ENCODE results near the gene GRHL3. TPM values are rescaled to one million over a fixed set of nuclear protein-coding genes. Genes with fewer than 3 reads are reported as not detected.

GRHL3 gene
- total and polyA plus RNA-seq, 4 donors, result 0.07 to 0.09 (median 0.09) TPM

DNA sequence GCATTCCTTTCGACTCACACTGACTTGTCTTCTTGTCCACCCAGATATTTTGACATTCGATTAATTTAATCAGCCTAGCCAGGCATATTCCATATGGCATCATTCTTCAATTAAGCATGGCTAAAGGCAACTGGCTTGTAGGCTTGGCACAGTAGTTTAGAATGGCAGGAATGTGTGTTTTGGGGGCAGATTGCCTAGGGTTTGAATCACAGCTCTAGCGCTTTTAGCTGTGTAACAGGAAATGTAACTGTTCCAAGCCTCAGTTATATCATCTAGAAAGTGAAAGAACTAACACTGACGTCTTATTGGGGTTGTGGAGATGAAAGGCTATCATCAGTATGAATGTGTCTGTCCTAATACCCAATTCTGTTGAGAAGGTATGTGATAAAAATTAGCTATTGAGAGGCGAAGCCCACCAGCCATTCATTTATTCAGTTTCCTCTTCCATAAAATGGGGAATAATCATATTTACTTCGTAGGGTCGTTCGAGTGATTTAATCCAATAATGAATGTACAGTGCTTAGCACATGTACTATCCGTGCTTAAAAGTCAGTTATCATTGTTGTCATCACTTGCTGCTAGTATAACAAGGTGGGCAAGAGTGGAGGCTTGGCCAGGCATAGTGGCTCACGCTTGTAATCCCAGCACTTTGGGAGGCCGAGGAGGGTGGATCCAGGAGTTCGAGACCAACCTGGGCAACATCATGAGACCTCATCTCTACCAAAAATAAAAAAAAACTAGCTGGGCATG, 41.6 kb upstream of the GRHL3 start:
- TF ChIP-seq NR2F2 (IDR thresholded peaks at IDR 0.05) (no peak), MAX (IDR thresholded peaks at IDR 0.05) (no peak), EGR1 (IDR thresholded peaks at IDR 0.05; ENCODE audit: low read depth in 2 of 2) (no peak), SP1 (IDR thresholded peaks at IDR 0.05) (no peak)
- Histone ChIP-seq H3K9ac (ENCODE audit: low read depth in 1 of 2, low read length in 2 of 2) (no peak overlapping the region), H3K4me3 (ENCODE audit: low read depth in 1 of 3, low read length in 3 of 3) (no peak overlapping the region), H3K36me3 (ENCODE audit: control insufficient read depth in 4 of 4, insufficient read depth in 3 of 4, low read depth in 1 of 4, low read length in 3 of 4) (no peaks in the 10 kb centered on the region), H3K27ac (ENCODE audit: low read depth in 1 of 2, low read length in 2 of 2) (no peak overlapping the region), H3K9me3 (ENCODE audit: control insufficient read depth in 4 of 4, low read length in 3 of 4) (no peaks in the 10 kb centered on the region), H3K27me3 (ENCODE audit: control insufficient read depth in 4 of 4, insufficient read depth in 4 of 4, low read length in 3 of 4) (no peaks in the 10 kb centered on the region), H3K4me1 (ENCODE audit: control insufficient read depth in 4 of 4, insufficient read depth in 4 of 4, low read length in 3 of 4) (peaks cover 0 to 10% (median 3%) of the 10 kb centered on the region in 4 donors)
- DNase-seq (ENCODE audit: low spot score), result no peak
- WGBS, result 77% methylated on average over 12 of the region's 12 CpGs

GRCh38 chr1:24278726-24279125, 40.4 kb upstream of the GRHL3 start:
- H3K27me3 ChIP-seq (ENCODE audit: control insufficient read depth in 4 of 4, insufficient read depth in 4 of 4, low read length in 3 of 4), result no peaks in the 10 kb centered on the region
- H3K27ac ChIP-seq (ENCODE audit: low read depth in 1 of 2, low read length in 2 of 2), result no peak overlapping the region
- TF ChIP-seq, protein P1, sequence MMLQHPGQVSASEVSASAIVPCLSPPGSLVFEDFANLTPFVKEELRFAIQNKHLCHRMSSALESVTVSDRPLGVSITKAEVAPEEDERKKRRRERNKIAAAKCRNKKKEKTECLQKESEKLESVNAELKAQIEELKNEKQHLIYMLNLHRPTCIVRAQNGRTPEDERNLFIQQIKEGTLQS (IDR thresholded peaks at IDR 0.05), result no peak
- TF ChIP-seq REST (IDR thresholded peaks at IDR 0.05) (no peak), RAD21 (IDR thresholded peaks at IDR 0.05) (no peak), YY1 (IDR thresholded peaks at IDR 0.05) (no peak), FOXA2 (IDR thresholded peaks at IDR 0.05) (no peak), SP1 (IDR thresholded peaks at IDR 0.05) (no peak), NR2F2 (IDR thresholded peaks at IDR 0.05) (no peak), HNF4G (IDR thresholded peaks at IDR 0.05) (no peak), MAX (IDR thresholded peaks at IDR 0.05) (no peak), GABPA (IDR thresholded peaks at IDR 0.05 in 1 of 2, conservative IDR thresholded peaks at IDR 0.05 in 1 of 2) (no peak), TAF1 (conservative IDR thresholded peaks at IDR 0.05) (no peak), ZBTB33 (IDR thresholded peaks at IDR 0.05) (no peak), RXRA (IDR thresholded peaks at IDR 0.05) (no peak), EGR1 (IDR thresholded peaks at IDR 0.05; ENCODE audit: low read depth in 2 of 2) (no peak)
- TF ChIP-seq, protein P2, sequence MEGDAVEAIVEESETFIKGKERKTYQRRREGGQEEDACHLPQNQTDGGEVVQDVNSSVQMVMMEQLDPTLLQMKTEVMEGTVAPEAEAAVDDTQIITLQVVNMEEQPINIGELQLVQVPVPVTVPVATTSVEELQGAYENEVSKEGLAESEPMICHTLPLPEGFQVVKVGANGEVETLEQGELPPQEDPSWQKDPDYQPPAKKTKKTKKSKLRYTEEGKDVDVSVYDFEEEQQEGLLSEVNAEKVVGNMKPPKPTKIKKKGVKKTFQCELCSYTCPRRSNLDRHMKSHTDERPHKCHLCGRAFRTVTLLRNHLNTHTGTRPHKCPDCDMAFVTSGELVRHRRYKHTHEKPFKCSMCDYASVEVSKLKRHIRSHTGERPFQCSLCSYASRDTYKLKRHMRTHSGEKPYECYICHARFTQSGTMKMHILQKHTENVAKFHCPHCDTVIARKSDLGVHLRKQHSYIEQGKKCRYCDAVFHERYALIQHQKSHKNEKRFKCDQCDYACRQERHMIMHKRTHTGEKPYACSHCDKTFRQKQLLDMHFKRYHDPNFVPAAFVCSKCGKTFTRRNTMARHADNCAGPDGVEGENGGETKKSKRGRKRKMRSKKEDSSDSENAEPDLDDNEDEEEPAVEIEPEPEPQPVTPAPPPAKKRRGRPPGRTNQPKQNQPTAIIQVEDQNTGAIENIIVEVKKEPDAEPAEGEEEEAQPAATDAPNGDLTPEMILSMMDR (IDR thresholded peaks at IDR 0.05; ENCODE audit: low read depth, low read length, missing input control), result no peak
- no peak overlapping the region for H3K9ac ChIP-seq (ENCODE audit: low read depth in 1 of 2, low read length in 2 of 2)
- no peak overlapping the region for H3K4me3 ChIP-seq (ENCODE audit: low read depth in 1 of 3, low read length in 3 of 3)
- H3K36me3 ChIP-seq (ENCODE audit: control insufficient read depth in 4 of 4, insufficient read depth in 3 of 4, low read depth in 1 of 4, low read length in 3 of 4), result no peaks in the 10 kb centered on the region
- peaks cover 0 to 10% (median 3%) of the 10 kb centered on the region in 4 donors for H3K4me1 ChIP-seq (ENCODE audit: control insufficient read depth in 4 of 4, insufficient read depth in 4 of 4, low read length in 3 of 4)
- 78% methylated on average over 3 of the region's 3 CpGs for whole genome bisulfite sequencing
- no peak for DNase-seq (ENCODE audit: low spot score)
- H3K9me3 ChIP-seq (ENCODE audit: control insufficient read depth in 4 of 4, low read length in 3 of 4), result no peaks in the 10 kb centered on the region
